Measurements from ENCODE around the gene PDE1A.

The PDE1A gene

GRCh38 chr2:182426918-182427240 lies at the start of gene PDE1A:
Gene PDE1A (minus strand): TSS chr2:182427036.
- DNase-seq, result no peak

DNA sequence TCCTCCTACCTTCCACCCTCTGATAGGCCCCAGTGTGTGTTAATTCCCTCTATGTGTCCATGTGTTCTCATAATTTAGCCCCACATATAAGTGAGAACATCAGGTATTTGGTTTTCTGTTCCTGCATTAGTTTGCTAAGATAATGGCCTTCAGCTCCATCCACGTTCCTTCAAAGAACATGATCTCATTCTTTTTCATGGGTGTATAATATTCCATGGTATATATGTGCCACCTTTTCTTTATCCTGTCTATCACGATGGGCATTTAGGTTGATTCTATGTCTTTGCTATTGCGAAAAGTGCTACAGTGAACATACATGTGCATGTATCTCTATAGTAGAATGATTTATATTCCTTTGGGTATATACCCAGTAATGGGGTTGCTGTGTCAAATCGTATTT lies 46.8 kb upstream of the PDE1A start:
- DNase-seq, result no peak

GRCh38 chr2:182463760-182464159 lies 36.9 kb upstream of the PDE1A start:
- DNase-seq, result no peak

DNA sequence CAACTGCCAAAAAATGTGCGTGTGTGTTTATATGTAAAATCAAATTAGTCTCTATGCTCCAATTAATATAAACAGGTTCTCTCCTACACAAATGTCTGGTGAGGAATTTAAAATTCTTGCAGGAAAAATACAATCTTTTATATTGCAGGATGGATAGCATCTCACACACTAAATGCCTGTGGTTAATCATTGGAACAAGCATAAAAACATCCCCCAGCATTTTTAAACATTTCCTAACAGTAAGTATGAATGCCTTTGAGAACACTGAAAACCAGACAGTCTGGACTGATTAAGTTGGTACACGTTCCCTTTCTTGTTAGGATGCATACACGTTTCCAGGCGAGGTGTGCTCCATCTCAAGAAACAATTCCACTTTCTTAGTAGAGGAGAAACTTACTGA lies 29.9 kb upstream of the PDE1A start:
- DNase-seq, result peak; percentile 20

DNA sequence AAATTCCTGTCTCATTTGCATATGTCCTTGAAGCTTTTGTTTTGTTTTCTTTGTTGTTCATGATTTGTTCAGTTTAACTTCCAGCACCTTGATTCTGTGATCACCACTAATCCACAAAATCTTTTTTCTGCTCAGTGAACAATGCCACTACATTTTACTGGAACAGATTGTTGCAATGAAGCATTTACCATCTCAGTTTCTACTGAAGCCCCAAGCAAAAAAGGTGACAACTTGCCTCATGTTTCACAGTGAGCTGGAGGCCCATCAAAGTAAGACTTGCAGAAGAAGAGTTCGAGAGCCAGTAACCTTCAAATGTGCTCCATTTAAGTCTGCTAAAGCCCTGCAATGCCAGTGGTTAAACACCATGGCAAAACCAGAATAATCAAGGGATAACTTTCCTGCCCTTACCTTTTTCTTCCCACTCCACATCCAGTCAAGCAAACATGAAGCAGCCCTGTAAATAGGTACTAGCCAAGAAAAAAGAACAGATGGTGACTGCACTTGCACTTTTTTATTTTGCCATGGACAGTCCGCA lies 25.7 kb upstream of the PDE1A start:
- no peak for DNase-seq

DNA sequence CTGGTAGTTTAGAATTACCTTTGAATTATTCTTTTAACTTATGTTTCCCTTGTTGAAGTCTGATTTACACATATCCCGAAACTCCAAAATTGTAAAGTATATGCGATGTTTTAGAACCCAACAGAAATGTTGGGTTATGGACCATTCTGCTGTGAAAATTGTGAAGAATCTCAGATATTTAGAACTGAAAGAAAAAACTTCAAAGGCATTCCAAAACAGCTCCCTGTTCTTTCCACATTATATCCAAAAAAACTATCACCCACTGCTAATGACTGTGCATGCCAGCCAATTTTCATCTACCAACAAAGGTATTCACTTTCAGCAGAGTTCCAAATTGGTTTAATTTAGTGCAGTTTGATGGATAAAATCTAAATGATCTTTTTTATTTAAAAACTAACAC lies 21.5 kb upstream of the PDE1A start:
- no peak for DNase-seq

DNA sequence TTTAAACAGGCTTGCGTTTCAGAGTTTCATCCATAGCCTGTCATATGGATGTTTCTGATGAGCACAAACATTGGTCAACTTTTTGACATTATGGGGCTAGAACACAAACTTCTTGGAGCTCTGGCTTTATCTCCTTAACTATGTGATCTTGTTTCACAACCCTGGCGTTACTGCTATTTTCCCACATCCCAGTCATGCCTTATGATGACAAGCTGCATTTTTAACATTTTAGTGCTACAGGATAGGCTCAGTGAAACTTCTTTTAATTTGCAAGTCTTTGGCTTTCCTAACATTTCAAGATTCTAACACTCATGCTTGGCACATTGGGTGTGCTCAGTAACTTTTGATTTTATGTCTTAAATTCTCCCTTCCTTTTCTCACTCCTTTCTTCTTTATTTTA lies 21.0 kb upstream of the PDE1A start:
- peak; percentile 53 for DNase-seq

DNA sequence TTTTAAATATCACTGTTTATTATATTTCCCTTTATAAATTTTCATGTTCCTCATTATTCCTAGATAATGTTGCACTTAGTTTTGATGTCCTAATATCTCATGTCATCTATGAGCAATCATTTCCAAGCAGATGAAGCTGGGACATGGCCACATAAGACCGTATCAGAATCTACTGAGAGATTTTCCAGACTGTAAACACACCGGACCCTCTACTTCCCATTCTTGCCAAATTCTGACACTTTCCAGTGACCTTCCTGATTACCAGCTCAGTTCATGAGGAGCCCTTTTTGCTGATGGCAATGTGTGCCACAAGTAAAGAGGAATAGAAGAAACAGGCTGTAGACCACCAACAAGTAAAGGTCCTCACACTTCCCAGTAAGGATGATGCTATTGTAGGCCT lies 20.3 kb upstream of the PDE1A start:
- DNase-seq, result no peak

- no peak for DNase-seq
Measured at GRCh38 chr2:182446087-182446486, 19.3 kb upstream of the PDE1A start.

DNA sequence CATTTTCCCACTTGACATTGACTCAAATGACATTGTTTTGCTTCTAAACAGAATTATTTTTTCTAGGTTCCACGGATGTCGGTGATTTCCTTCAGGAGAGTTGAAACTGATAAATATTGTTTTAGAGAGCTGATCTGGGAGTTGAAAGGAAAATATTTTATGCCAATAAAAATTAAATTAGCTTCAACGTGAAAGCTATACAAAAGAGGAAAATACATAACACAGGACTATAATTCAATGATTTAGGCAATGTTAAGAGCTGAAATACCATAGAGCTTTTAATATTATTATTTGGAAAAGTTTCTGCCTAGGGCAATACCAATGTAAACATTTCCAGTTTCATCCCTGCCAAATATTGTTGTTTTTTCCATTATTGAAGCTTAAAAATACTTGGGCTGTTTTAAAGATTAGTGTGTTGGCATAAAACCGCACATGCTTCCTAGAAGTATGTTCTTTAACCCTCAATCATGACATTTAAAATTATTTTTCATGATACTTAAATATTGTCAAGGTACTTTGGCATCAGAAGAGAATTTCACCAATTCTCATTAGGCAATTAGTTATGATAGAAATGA lies 18.6 kb upstream of the PDE1A start:
- DNase-seq, result no peak

GRCh38 chr2:182444806-182445205 lies 18.0 kb upstream of the PDE1A start:
- DNase-seq, result peak; percentile 8

GRCh38 chr2:182444170-182444569 lies 17.3 kb upstream of the PDE1A start:
- DNase-seq, result no peak

GRCh38 chr2:182436252-182436651 lies 9.4 kb upstream of the PDE1A start:
- DNase-seq, result no peak

DNA sequence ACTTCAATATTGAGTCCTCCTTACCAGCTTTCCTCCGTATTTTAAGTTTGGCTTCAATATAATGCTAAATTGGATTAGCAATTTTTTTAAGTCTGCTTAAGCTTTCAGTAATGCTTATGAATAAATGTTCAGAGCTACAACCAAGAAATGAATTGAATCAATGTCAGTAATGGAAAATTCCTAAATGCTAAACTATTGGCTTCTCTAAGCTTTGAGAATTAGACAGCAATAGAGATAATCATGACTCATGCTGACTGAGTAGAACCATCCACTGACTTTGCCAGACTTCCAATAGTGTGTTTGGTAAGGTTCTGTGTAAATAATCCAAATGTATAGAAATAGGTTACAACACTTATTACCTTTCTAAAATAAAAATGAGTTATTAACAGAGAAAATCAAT lies 8.9 kb upstream of the PDE1A start:
- DNase-seq, result peak; percentile 22

- DNase-seq, result peak; percentile 21
Measured at GRCh38 chr2:182432051-182432450, 5.2 kb upstream of the PDE1A start.

DNA sequence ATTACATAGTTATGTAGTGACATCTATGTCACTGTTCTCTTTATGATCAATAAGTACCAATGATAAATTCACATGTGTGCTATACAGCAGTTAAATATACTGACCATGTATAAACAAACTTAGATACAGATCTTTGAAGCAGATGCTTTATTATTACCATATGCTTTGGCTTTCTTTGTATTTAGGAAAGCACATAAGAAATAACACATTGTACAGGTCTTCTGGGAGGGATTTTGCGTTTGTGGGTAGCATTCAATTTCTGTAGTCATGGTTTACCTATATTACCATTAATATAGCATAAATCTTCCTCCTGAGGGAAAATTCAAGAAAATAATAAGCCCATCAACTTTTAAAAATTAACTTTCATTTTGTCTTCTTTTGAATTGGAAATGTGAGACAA lies 1.6 kb upstream of the PDE1A start:
- DNase-seq, result no peak

GRCh38 chr2:182426082-182426917 lies 536 bp downstream of the PDE1A start:
- DNase-seq, result no peak

DNA sequence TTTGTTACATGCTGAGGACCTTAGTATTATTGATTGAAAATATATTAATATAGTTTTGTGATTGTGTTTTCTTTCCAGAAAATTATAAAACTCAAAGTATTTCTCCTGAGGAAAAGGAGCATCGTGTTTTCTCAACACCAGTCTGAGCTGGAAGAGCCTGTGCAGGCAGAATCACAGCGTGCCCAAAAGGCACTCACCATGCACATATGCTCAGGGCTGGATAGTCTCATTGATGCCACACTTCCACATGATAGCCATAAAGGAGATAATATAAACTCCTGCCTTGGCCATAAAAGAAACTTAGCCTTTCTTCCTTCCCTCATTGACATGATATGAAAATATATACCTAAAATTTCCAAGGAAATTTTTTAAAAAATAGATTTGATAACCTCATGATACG lies 4.0 kb downstream of the PDE1A start:
- no peak for DNase-seq

DNA sequence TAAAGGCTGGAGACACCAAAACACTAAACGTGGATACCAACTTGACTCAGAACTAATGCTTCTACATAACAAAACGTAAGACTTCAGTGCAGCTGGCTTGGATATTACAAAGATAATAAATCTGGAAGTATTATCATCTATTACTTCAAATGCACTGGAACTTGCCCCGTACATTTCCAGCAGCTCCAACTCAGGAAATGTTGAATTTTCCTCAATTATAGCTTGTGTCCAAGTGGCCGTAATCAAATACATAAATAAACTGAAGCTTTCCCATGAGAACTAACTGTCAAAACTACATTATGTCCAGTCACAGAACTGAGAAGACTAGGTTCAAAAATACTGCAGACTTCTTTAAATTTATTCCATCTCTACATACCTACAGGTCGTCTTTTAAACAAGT lies 6.2 kb downstream of the PDE1A start:
- no peak for DNase-seq

DNA sequence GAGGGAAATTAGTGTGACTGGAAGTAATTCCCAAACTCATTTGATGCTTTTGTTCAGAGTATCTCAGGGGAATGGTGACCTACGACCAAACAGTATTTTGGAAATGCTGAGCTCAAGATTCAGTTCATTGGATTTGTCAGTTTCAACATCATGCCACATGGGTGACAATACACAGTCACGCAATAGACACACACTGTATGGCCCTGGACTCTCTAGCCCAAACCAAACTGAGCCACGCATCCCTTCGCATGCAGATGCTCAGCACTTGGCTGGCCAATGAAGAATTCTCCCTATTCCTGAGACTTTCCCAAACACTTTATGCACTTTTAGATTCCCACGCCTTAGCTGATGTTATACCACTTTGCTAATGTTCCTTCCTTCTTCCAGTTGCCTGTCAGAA lies 10.0 kb downstream of the PDE1A start:
- no peak for DNase-seq

- DNase-seq, result no peak
Measured at GRCh38 chr2:182416191-182416590, 10.6 kb downstream of the PDE1A start.

DNA sequence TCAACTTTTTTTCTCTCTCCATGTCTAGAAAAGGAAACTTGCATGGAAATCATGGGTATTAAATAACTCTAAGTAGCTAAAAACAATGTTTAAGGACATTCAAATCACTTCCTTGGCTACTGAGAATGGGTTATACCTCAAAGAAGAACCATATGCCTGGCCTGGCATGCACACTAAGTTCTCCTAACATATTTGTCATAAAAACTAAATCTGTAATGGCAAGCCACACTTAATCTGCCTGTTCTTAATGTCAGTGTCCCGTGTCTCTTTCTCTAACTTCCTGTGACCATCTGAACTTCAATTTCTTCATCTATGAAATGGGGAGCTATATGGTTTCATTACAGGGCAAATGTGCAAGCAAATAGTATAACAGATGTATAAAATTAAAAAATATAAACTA lies 11.1 kb downstream of the PDE1A start:
- no peak for DNase-seq

DNA sequence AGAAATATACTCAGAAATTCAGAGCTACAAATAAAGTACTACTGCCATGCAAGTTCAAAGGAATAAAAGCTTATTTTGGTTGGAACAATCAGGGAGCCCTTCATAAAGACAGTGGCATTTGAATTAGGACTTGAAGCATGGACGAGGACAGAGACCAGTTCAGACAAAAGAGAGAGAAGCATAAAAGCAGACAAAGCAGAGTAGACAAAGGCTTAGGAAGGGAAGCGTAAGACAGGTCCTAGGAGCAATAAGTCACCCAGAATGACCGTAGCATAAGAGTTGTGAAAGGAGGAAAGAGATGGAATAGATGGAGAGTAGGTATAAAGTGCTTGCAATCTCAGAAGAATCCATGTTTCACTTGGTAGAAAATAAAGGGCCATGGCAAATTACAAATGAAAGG lies 14.0 kb downstream of the PDE1A start:
- no peak for DNase-seq

- DNase-seq, result no peak
Measured at GRCh38 chr2:182410120-182410519, 16.7 kb downstream of the PDE1A start.

GRCh38 chr2:182406221-182406620 lies 20.6 kb downstream of the PDE1A start:
- DNase-seq, result peak; percentile 55
